Measurements from ENCODE around the gene MAPK6. TPM values are rescaled to one million over a fixed set of nuclear protein-coding genes. Genes with fewer than 3 reads are reported as not detected.

The MAPK6 gene
- total RNA-seq, 2 experiments from 2014 or later: 48.5 to 49.8 TPM

GRCh38 chr15:52003710-52004109, 15.3 kb upstream of the MAPK6 start:
- Mint-ChIP-seq H3K9me3 (no peaks in the 10 kb centered on the region), H3K4me1 (ENCODE audit: low read depth) (peaks cover 20% of the 10 kb centered on the region), H3K4me3 (no peak overlapping the region), H3K27ac (no peak overlapping the region), H3K36me3 (ENCODE audit: low read depth) (no peaks in the 10 kb centered on the region), H3K27me3 (no peaks in the 10 kb centered on the region)
- intact Hi-C loops (cut with DNase I, micrococcal nuclease): loop anchor here in 1 of 2 experiments (5.0 kb wide), 1 partner anchor 74 kb away; no protein-coding TSS in a partner anchor
- H3K9me3 ChIP-seq (ENCODE audit: control insufficient read depth in 1 of 2, insufficient read depth in 1 of 2, low read length in 2 of 2): no peaks in the 10 kb centered on the region
- no peaks in the 10 kb centered on the region for H3K27me3 ChIP-seq (ENCODE audit: control insufficient read depth in 1 of 2, insufficient read depth in 2 of 2, low read length in 2 of 2)
- H3K4me1 ChIP-seq (ENCODE audit: insufficient read depth, low read length): peaks cover 18% of the 10 kb centered on the region
- CTCF ChIA-PET: interaction anchor here (1.4 kb wide), 1 partner anchor 8 kb away, joined by 3 read pairs; no protein-coding TSS in a partner anchor
- POLR2A ChIA-PET: no interaction called here
- no peak for TF ChIP-seq CTCF (IDR thresholded peaks at IDR 0.05)
- H3K36me3 ChIP-seq (ENCODE audit: insufficient read depth, low read length): no peaks in the 10 kb centered on the region
- no peak for ATAC-seq (ENCODE audit: poor library complexity)
- no peak overlapping the region for H3K4me3 ChIP-seq (ENCODE audit: low read length)
- H3K27ac ChIP-seq (ENCODE audit: low read depth in 1 of 2, low read length in 2 of 2): no peak overlapping the region
- DNase-seq: no peak

- H3K36me3 ChIP-seq (ENCODE audit: insufficient read depth, low read length): no peaks in the 10 kb centered on the region
- no peak for ATAC-seq (ENCODE audit: poor library complexity)
- intact Hi-C loops (cut with DNase I, micrococcal nuclease): loop anchor here in 1 of 2 experiments (5.0 kb wide), 1 partner anchor 72 kb away; no protein-coding TSS in a partner anchor
- H3K36me3 Mint-ChIP-seq (ENCODE audit: low read depth): no peaks in the 10 kb centered on the region
- peaks cover 25% of the 10 kb centered on the region for H3K4me1 Mint-ChIP-seq (ENCODE audit: low read depth)
- peaks cover 20% of the 10 kb centered on the region for H3K4me1 ChIP-seq (ENCODE audit: insufficient read depth, low read length)
- no peak overlapping the region for H3K4me3 ChIP-seq (ENCODE audit: low read length)
- no peak overlapping the region for H3K27ac Mint-ChIP-seq
- H3K27me3 Mint-ChIP-seq: no peaks in the 10 kb centered on the region
- POLR2A ChIA-PET: interaction anchor here (1.8 kb wide), 1 partner anchor 15 kb away, joined by 5 read pairs; no protein-coding TSS in a partner anchor
- CTCF ChIA-PET: interaction anchor here (1.4 kb wide), 1 partner anchor 9 kb away, joined by 3 read pairs; no protein-coding TSS in a partner anchor
- no peak overlapping the region for H3K4me3 Mint-ChIP-seq
- no peak for TF ChIP-seq CTCF (IDR thresholded peaks at IDR 0.05)
- no peak for DNase-seq
- no peaks in the 10 kb centered on the region for H3K9me3 Mint-ChIP-seq
- no peaks in the 10 kb centered on the region for H3K27me3 ChIP-seq (ENCODE audit: control insufficient read depth in 1 of 2, insufficient read depth in 2 of 2, low read length in 2 of 2)
- no peaks in the 10 kb centered on the region for H3K9me3 ChIP-seq (ENCODE audit: control insufficient read depth in 1 of 2, insufficient read depth in 1 of 2, low read length in 2 of 2)
- H3K27ac ChIP-seq (ENCODE audit: low read depth in 1 of 2, low read length in 2 of 2): no peak overlapping the region
Measured at GRCh38 chr15:52004806-52005205, 14.2 kb upstream of the MAPK6 start.

- DNase-seq: peak in 1 of 14 experiments; percentile 21
- CTCF ChIA-PET: no interaction called here
- no peak for ATAC-seq (ENCODE audit: poor library complexity)
- Histone ChIP-seq H3K36me3 (ENCODE audit: insufficient read depth, low read length) (no peaks in the 10 kb centered on the region), H3K4me1 (ENCODE audit: insufficient read depth, low read length) (peaks cover 20% of the 10 kb centered on the region), H3K27ac (ENCODE audit: low read depth in 1 of 2, low read length in 2 of 2) (no peak overlapping the region), H3K27me3 (ENCODE audit: control insufficient read depth in 1 of 2, insufficient read depth in 2 of 2, low read length in 2 of 2) (no peaks in the 10 kb centered on the region), H3K9me3 (ENCODE audit: control insufficient read depth in 1 of 2, insufficient read depth in 1 of 2, low read length in 2 of 2) (no peaks in the 10 kb centered on the region), H3K4me3 (ENCODE audit: low read length) (no peak overlapping the region)
- TF ChIP-seq CTCF (IDR thresholded peaks at IDR 0.05): no peak
- Mint-ChIP-seq H3K9me3 (no peaks in the 10 kb centered on the region), H3K36me3 (ENCODE audit: low read depth) (no peaks in the 10 kb centered on the region), H3K27me3 (no peaks in the 10 kb centered on the region), H3K4me3 (no peak overlapping the region), H3K4me1 (ENCODE audit: low read depth) (peaks cover 25% of the 10 kb centered on the region), H3K27ac (no peak overlapping the region)
- POLR2A ChIA-PET: interaction anchor here (1.8 to 1.9 kb wide), 2 partner anchors 14 to 174 kb away, joined by 5 to 8 read pairs; no protein-coding TSS in a partner anchor
- intact Hi-C loops (cut with DNase I, micrococcal nuclease): no loop called here
Measured at GRCh38 chr15:52005748-52006701, 13.0 kb upstream of the MAPK6 start.
